B cell (primary cell): Measurements from ENCODE around the gene HMGXB3.

Experiments
- CTCF ChIP-seq: fragments of 200-600 bp; IDR thresholded peaks from one replicate; pipeline ENCODE4 v1.8.0; 2022; ENCODE audit warnings: antibody characterized with exemption, mild to moderate bottlenecking
- EZH2 ChIP-seq: IDR thresholded peaks from 2 replicates; pipeline ENCODE4 v1.6.1; 2012; ENCODE audit warnings: borderline replicate concordance, low read depth, mild to moderate bottlenecking, moderate library complexity, low read length; ENCODE audit not compliant: insufficient read depth, poor library complexity, severe bottlenecking

- no peak for TF ChIP-seq CTCF
- TF ChIP-seq EZH2 = no peak
Measured at GRCh38 chr5:150070821-150071220, 70.3 kb downstream of the HMGXB3 start.
